HepG2 (cell line): ENCODE data around the gene SAMMSON. TPM values are rescaled to one million over a fixed set of nuclear protein-coding genes. Genes with fewer than 3 reads are reported as not detected.

Source experiments
- ATAC-seq: fragments of 200-7000 bp; cut with Tn5 transposase; 3 replicates; pipeline ENCODE4 v1.9.1; 2020; ENCODE audit warnings: mild to moderate bottlenecking, moderate library complexity
- BruUV-seq: library from RNA; stranded (reverse); fragments of 400-500 nt; replicated peaks from 2 replicates; lab custom pipeline; 2021; lab: Mats Ljungman, UMichigan
- CTCF ChIA-PET: fragments of 300-600 bp; formaldehyde crosslinking; extraction: SDS; loops from one replicate; lab custom pipeline; 2021; ENCODE audit warnings: low total read pairs, inconsistent platforms, low intra/inter-chr PET ratio; lab: Yijun Ruan, JAX
- POLR2A ChIA-PET: fragments of 350-600 bp; sonication (Branson Sonifier 250); formaldehyde crosslinking; loops from one replicate; lab custom pipeline; 2020; ENCODE audit warnings: antibody characterized with exemption, inconsistent platforms; lab: Yijun Ruan, JAX
- DNase-seq: peaks from one replicate; pipeline ENCODE4 v3.0.0-alpha.2; 2015; ENCODE audit warnings: low spot score
- FAIRE-seq: peaks from 3 replicates; lab custom pipeline; 2011; peaks lifted over from hg19 to GRCh38; lab: Jason Lieb, UNC
- H2AFZ ChIP-seq: one replicate; pipeline ENCODE4 v1.6.1; 2011; ENCODE audit warnings: low read length, inconsistent platforms
- H3K27ac ChIP-seq: fragments of 300-600 bp; 3 replicates; pipeline ENCODE4 v1.8.0; 2011; ENCODE audit warnings: mixed run types, mild to moderate bottlenecking, mixed read lengths, low read length, inconsistent platforms; ENCODE audit not compliant: insufficient read depth; ENCODE audit errors: extremely low read length
- H3K27me3 ChIP-seq, 2 experiments: fragments of 200-600 bp in 1 of 2; 2 replicates in 1 of 2; 3 replicates in 1 of 2; pipeline versions ENCODE4 v1.6.0 to v1.8.0; 2011; ENCODE audit warnings: low read length in 2 of 2, mild to moderate bottlenecking in 2 of 2, moderate library complexity in 2 of 2, inconsistent platforms in 1 of 2; ENCODE audit not compliant: insufficient read depth in 2 of 2, control insufficient read depth in 1 of 2
- H3K36me3 ChIP-seq, 2 experiments: fragments of 200-600 bp in 1 of 2; replicated peaks in 1 of 2; 2 replicates in 1 of 2; 3 replicates in 1 of 2; pipeline versions ENCODE4 v1.5.1 to v1.8.0; 2011; ENCODE audit warnings: low read length in 2 of 2, inconsistent platforms in 1 of 2; ENCODE audit not compliant: insufficient read depth in 2 of 2, control insufficient read depth in 1 of 2
- H3K4me1 ChIP-seq: 2 replicates; pipeline ENCODE4 v1.5.1; 2012; ENCODE audit warnings: low read length, inconsistent platforms; ENCODE audit not compliant: insufficient read depth
- H3K4me2 ChIP-seq: 2 replicates; pipeline ENCODE4 v1.6.0; 2011; ENCODE audit warnings: low read depth, low read length, inconsistent platforms
- H3K4me3 ChIP-seq, 3 experiments: fragments of 200-600 bp in 1 of 3; sonication (generic), shearing (Covaris generic) in 1 of 3; replicated peaks in 1 of 3; 2 replicates each; pipeline ENCODE4 v1.5.1; 2011 to 2016; ENCODE audit warnings: low read length in 3 of 3, inconsistent platforms in 2 of 3, low read depth in 2 of 3, mild to moderate bottlenecking in 2 of 3, control low read depth in 1 of 3, mixed read lengths in 1 of 3; ENCODE audit not compliant: insufficient read depth in 1 of 3
- H3K79me2 ChIP-seq: one replicate; pipeline ENCODE4 v1.6.1; 2011; ENCODE audit warnings: low read length, inconsistent platforms; ENCODE audit not compliant: insufficient read depth
- H3K9ac ChIP-seq: 2 replicates; pipeline ENCODE4 v1.6.0; 2011; ENCODE audit warnings: mild to moderate bottlenecking, low read depth, low read length, inconsistent platforms; ENCODE audit not compliant: insufficient read depth
- H3K9me3 ChIP-seq: 2 replicates; pipeline ENCODE4 v1.5.1; 2012; ENCODE audit warnings: mild to moderate bottlenecking, low read length
- H4K20me1 ChIP-seq: 2 replicates; pipeline ENCODE4 v1.6.0; 2011; ENCODE audit warnings: inconsistent platforms, mild to moderate bottlenecking, low read length, moderate library complexity; ENCODE audit not compliant: insufficient read depth
- ARNT ChIP-seq: fragments of 450-650 bp; IDR thresholded peaks from 2 replicates; pipeline ENCODE4 v1.6.1; 2017
- JDP2 ChIP-seq: sonication (generic); formaldehyde crosslinking; IDR thresholded peaks from 2 replicates; pipeline ENCODE4 v1.8.1; 2022; ENCODE audit warnings: missing genetic modification reagents, borderline replicate concordance
- PBX3 ChIP-seq: sonication (generic); formaldehyde crosslinking; IDR thresholded peaks from 2 replicates; pipeline ENCODE4 v1.8.1; 2023; ENCODE audit warnings: missing genetic modification reagents, inconsistent platforms, borderline replicate concordance
- RXRB ChIP-seq: IDR thresholded peaks from 2 replicates; pipeline ENCODE4 v1.6.1; 2016; ENCODE audit warnings: borderline replicate concordance, missing genetic modification reagents, missing compliant biosample characterization
- STAT6 ChIP-seq: sonication (generic); formaldehyde crosslinking; IDR thresholded peaks from 2 replicates; pipeline ENCODE4 v1.4.0; 2020; ENCODE audit warnings: missing genetic modification reagents, mild to moderate bottlenecking, borderline replicate concordance
- YEATS4 ChIP-seq: sonication (generic); formaldehyde crosslinking; IDR thresholded peaks from 2 replicates; pipeline ENCODE4 v1.4.0; 2020; ENCODE audit warnings: missing genetic modification reagents, borderline replicate concordance
- ZBTB2 ChIP-seq: sonication (generic); formaldehyde crosslinking; IDR thresholded peaks from 2 replicates; pipeline ENCODE4 v1.8.0; 2022; ENCODE audit warnings: low read depth, missing genetic modification reagents
- ZNF121 ChIP-seq: sonication (generic); formaldehyde crosslinking; IDR thresholded peaks from 2 replicates; pipeline ENCODE4 v1.5.0; 2020; ENCODE audit warnings: mild to moderate bottlenecking, missing genetic modification reagents
- ZNF180 ChIP-seq: sonication (generic); formaldehyde crosslinking; IDR thresholded peaks from 2 replicates; pipeline ENCODE4 v1.4.0; 2020; ENCODE audit warnings: low read depth, missing genetic modification reagents, borderline replicate concordance
- ZNF468 ChIP-seq: sonication (generic); formaldehyde crosslinking; IDR thresholded peaks from 2 replicates; pipeline ENCODE4 v1.8.0; 2022; ENCODE audit warnings: mild to moderate bottlenecking, moderate library complexity, missing genetic modification reagents
- ZSCAN31 ChIP-seq: sonication (generic); formaldehyde crosslinking; IDR thresholded peaks from 2 replicates; pipeline ENCODE4 v1.5.0; 2020; ENCODE audit warnings: low read depth, mild to moderate bottlenecking, missing genetic modification reagents
- WGBS: methylation state at CpG from one replicate; pipeline ENCODE4 v1.1.6; 2017; ENCODE audit warnings: low lambda C conversion rate; 5-methylcytosine and 5-hydroxymethylcytosine counted together
- in situ Hi-C: cut with HindIII; loops from 2 replicates; pipeline ENCODE4 v1.10.0; 2017; ENCODE audit warnings: low pct_unique_long_range_greater_than_20kb; ENCODE audit not compliant: extremely low pct_ligation_motif_present
- intact Hi-C: fragments of 100-400 bp; cut with micrococcal nuclease; formaldehyde crosslinking; loops from one replicate; pipeline ENCODE4 v1.10.0; 2022; ENCODE audit not compliant: unreplicated experiment
- polyA plus RNA-seq, 8 experiments: library from polyadenylated mRNA; depleted of rRNA in 3 of 8; stranded (reverse) in 7 of 8; unstranded in 1 of 8; fragments of >200 nt; fragmentation: Illumina TruSeq in 4 of 8; extraction: Trizol in 4 of 8; gene quantifications; 2 replicates each; pipeline versions ENCODE4 v1.2.1 to v1.2.3, GENCODE V29; 2011 to 2016; ENCODE audit warnings: low read depth in 4 of 8, missing spikeins in 1 of 8, mixed read lengths in 1 of 8; ENCODE audit not compliant: insufficient read depth in 1 of 8
- total RNA-seq, 5 experiments: library from RNA; depleted of rRNA; stranded (reverse); fragments of >200 nt; fragmentation: Illumina TruSeq; extraction: Trizol; gene quantifications; 2 replicates each; pipeline ENCODE4 v1.2.3, GENCODE V29; 2016; ENCODE audit warnings: low read depth in 1 of 5

The SAMMSON gene
- total and polyA plus RNA-seq, 2 of the 13 experiments (the other 11 are each of a cell fraction or from before 2014, with no cell fraction given): not detected

- intact Hi-C loops: no loop called here
- no peaks in the 10 kb centered on the region for H3K36me3 ChIP-seq
- no peak overlapping the region for H3K9ac ChIP-seq
- FAIRE-seq: no peak
- no peaks in the 10 kb centered on the region for H4K20me1 ChIP-seq
- H2AFZ ChIP-seq: no peak overlapping the region
- TF ChIP-seq ARNT: no peak
- TF ChIP-seq YEATS4 (CRISPR knock-in tag): no peak
- no peak for TF ChIP-seq ZNF121 (CRISPR knock-in tag)
- TF ChIP-seq PBX3 (CRISPR knock-in tag): no peak
- TF ChIP-seq ZBTB2: no peak
- TF ChIP-seq ZSCAN31 (CRISPR knock-in tag): no peak
- no peak for TF ChIP-seq ZNF180
- no peak for TF ChIP-seq RXRB (CRISPR knock-in tag)
- TF ChIP-seq ZNF468 (CRISPR knock-in tag): no peak
- TF ChIP-seq STAT6 (CRISPR knock-in tag): no peak
- no peak for TF ChIP-seq JDP2 (CRISPR knock-in tag)
- 11% methylated on average over 3 of the region's 3 CpGs for WGBS
- POLR2A ChIA-PET: no interaction called here
- no peaks in the 10 kb centered on the region for H3K4me1 ChIP-seq
- CTCF ChIA-PET: no interaction called here
- in situ Hi-C loops: no loop called here
- H3K9me3 ChIP-seq: no peaks in the 10 kb centered on the region
- H3K27ac ChIP-seq: no peak overlapping the region
- no peaks in the 10 kb centered on the region for H3K79me2 ChIP-seq
- H3K4me3 ChIP-seq: no peak overlapping the region
- DNase-seq: no peak
- no peak for ATAC-seq
- BruUV-seq: no TSS peak
- H3K4me2 ChIP-seq: no peak overlapping the region
- no peaks in the 10 kb centered on the region; a peak in 1 of 5 replicates for H3K27me3 ChIP-seq
Measured at GRCh38 chr3:70020906-70021660, 21.6 kb downstream of the SAMMSON start.
